Spleen (tissue), 7 donors: ENCODE data around the gene SDCBP2.

ENCODE experiments used
- CTCF ChIP-seq, 11 experiments: fragments of 200-600 bp in 7 of 11; fragments of 450-650 bp in 4 of 11; sonication (generic) in 4 of 11; IDR thresholded peaks in 8 of 11; conservative IDR thresholded peaks in 3 of 11; 1 replicate in 7 of 11; 2 replicates in 4 of 11; pipeline versions ENCODE4 v1.4.0 to v1.8.0; 2016 to 2021; ENCODE audit warnings: antibody characterized with exemption in 11 of 11, inconsistent platforms in 4 of 11, mild to moderate bottlenecking in 1 of 11
- POLR2A ChIP-seq, 3 donors: fragments of 450-650 bp; IDR thresholded peaks; one replicate each; pipeline ENCODE4 v1.5.1; 2017; ENCODE audit warnings: antibody characterized with exemption in 3 of 3, mild to moderate bottlenecking in 1 of 3
- POLR2AphosphoS5 ChIP-seq, 3 donors: sonication (generic); formaldehyde crosslinking; IDR thresholded peaks; one replicate each; pipeline ENCODE4 v1.5.1; 2017; ENCODE audit warnings: antibody characterized with exemption in 3 of 3
- donor health status: DM: no; HTN: no; CAD: no; lungs with moderate emphysema.
- donor health status: DM: no; HTN: no; CAD: no.
- donor health status: DM: no; HTN: no; CAD: no.

- TF ChIP-seq CTCF (IDR thresholded peaks at IDR 0.05 in 8 of 11, conservative IDR thresholded peaks at IDR 0.05 in 3 of 11) (no peak), POLR2A (IDR thresholded peaks at IDR 0.05) (no peak), POLR2AphosphoS5 (IDR thresholded peaks at IDR 0.05) (no peak)
These were observed 8.9 kb downstream of the SDCBP2 start for GRCh38 chr20:1320016-1320415.
